Endothelial cell (in vitro differentiated cells): ENCODE measurements around the gene DDX54. TPM values are rescaled to one million over a fixed set of nuclear protein-coding genes. Genes with fewer than 3 reads are reported as not detected.

Source experiments
- DNase-seq: peaks from one replicate; pipeline ENCODE4 v3.0.0; 2021; ENCODE audit warnings: low spot score
- H3K27ac Mint-ChIP-seq: one replicate; pipeline ENCODE4 v1.8.0; 2021; ENCODE audit warnings: mixed read lengths, inconsistent platforms; ENCODE audit not compliant: unreplicated experiment
- H3K27me3 Mint-ChIP-seq: one replicate; pipeline ENCODE4 v1.8.0; 2021; ENCODE audit warnings: mild to moderate bottlenecking, moderate library complexity, mixed read lengths, inconsistent platforms; ENCODE audit not compliant: unreplicated experiment
- H3K36me3 Mint-ChIP-seq: one replicate; pipeline ENCODE4 v1.8.0; 2021; ENCODE audit warnings: mild to moderate bottlenecking, low read depth, mixed read lengths, inconsistent platforms; ENCODE audit not compliant: unreplicated experiment
- H3K4me1 Mint-ChIP-seq: one replicate; pipeline ENCODE4 v1.8.0; 2021; ENCODE audit warnings: mild to moderate bottlenecking, mixed read lengths, inconsistent platforms; ENCODE audit not compliant: unreplicated experiment
- H3K4me3 Mint-ChIP-seq: one replicate; pipeline ENCODE4 v1.8.0; 2021; ENCODE audit warnings: mild to moderate bottlenecking, mixed read lengths, inconsistent platforms; ENCODE audit not compliant: unreplicated experiment
- H3K9me3 Mint-ChIP-seq: one replicate; pipeline ENCODE4 v1.8.0; 2021; ENCODE audit warnings: mixed read lengths, inconsistent platforms; ENCODE audit not compliant: unreplicated experiment
- total RNA-seq: library from RNA; stranded (reverse); fragmentation: NEBNext Ultra II Directional; extraction: Animal tissue kit (Norgen Biotek cat#: 25700); gene quantifications from one replicate; pipeline ENCODE4 v1.2.1, GENCODE V29; 2021; ENCODE audit not compliant: unreplicated experiment
- TF ChIP-seq, protein P1 (sequence below): fragments of 200-600 bp; sonication (generic); IDR thresholded peaks from one replicate; pipeline ENCODE4 v1.5.0; 2021; ENCODE audit warnings: antibody characterized with exemption; ENCODE audit not compliant: unreplicated experiment

Gene DDX54
- total RNA-seq, 1 donor from 2014 or later, result 47.5 TPM

DNA sequence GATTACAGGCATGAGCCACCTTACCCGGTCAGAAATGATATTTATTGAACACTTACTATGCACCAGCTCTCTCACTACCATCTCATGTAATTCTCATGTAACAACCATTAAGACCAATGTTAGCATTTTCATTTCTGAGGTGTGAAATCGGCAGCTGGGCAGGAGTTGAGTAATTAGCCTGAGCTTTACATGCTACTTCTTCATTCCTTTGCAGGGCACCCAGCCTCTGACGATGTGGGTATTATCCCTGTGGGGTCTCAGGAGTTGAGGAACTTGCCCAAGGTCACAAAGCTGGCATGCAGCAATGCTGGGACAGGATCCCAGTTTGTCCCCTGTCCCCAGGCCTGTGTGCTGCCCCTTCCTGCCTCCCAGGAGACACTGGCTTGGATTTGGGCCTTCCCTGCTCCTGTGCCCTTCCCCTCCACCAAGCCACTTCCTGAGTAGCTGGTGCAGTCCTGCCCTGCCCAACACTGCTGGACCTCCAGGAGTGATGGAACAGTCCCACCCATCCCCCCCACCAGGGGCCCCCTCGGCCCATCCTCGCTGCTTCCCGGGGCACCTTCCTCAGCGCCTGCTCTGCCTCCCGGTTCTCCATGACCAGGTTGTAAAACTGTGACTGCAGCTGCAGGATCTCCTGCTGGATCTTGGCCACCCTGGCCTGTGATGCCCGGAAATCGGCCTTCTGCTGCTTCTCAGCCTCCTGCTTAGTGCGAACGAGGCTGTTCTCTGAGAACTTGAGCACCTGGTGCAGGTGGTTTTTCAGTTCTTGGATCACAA is 14.9 kb upstream of the DDX54 start:
- Mint-ChIP-seq H3K9me3 (no peaks in the 10 kb centered on the region), H3K36me3 (no peaks in the 10 kb centered on the region), H3K27ac (no peak overlapping the region), H3K4me1 (no peaks in the 10 kb centered on the region), H3K4me3 (no peak overlapping the region), H3K27me3 (peaks cover 4% of the 10 kb centered on the region)
- TF ChIP-seq, protein P1, sequence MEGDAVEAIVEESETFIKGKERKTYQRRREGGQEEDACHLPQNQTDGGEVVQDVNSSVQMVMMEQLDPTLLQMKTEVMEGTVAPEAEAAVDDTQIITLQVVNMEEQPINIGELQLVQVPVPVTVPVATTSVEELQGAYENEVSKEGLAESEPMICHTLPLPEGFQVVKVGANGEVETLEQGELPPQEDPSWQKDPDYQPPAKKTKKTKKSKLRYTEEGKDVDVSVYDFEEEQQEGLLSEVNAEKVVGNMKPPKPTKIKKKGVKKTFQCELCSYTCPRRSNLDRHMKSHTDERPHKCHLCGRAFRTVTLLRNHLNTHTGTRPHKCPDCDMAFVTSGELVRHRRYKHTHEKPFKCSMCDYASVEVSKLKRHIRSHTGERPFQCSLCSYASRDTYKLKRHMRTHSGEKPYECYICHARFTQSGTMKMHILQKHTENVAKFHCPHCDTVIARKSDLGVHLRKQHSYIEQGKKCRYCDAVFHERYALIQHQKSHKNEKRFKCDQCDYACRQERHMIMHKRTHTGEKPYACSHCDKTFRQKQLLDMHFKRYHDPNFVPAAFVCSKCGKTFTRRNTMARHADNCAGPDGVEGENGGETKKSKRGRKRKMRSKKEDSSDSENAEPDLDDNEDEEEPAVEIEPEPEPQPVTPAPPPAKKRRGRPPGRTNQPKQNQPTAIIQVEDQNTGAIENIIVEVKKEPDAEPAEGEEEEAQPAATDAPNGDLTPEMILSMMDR, result no peak
- no peak for DNase-seq

DNA sequence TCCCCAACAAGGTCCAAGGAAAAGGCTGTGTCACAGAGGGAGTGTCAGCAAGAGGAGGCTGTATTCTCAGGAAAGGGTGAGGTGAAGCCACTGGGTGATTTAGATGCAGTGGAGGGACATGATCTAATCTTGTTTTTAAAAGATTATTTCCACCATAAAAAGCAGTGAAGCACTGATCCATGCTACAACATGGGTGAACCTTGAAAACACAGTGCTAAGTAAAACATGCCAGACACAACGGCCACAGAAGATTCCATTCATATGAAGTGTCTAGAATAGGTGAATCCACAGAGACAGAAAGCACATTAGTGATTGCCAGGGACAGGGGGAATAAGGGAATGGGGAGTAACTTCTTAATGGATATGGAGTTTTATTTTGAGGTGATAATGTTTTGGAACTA is 13.0 kb upstream of the DDX54 start:
- TF ChIP-seq, protein P1, result no peak
- H3K9me3 Mint-ChIP-seq, result no peaks in the 10 kb centered on the region
- peaks cover 6% of the 10 kb centered on the region for H3K4me1 Mint-ChIP-seq
- no peaks in the 10 kb centered on the region for H3K36me3 Mint-ChIP-seq
- no peak for DNase-seq
- H3K4me3 Mint-ChIP-seq, result no peak overlapping the region
- peaks cover 4% of the 10 kb centered on the region for H3K27me3 Mint-ChIP-seq
- no peak overlapping the region for H3K27ac Mint-ChIP-seq

DNA sequence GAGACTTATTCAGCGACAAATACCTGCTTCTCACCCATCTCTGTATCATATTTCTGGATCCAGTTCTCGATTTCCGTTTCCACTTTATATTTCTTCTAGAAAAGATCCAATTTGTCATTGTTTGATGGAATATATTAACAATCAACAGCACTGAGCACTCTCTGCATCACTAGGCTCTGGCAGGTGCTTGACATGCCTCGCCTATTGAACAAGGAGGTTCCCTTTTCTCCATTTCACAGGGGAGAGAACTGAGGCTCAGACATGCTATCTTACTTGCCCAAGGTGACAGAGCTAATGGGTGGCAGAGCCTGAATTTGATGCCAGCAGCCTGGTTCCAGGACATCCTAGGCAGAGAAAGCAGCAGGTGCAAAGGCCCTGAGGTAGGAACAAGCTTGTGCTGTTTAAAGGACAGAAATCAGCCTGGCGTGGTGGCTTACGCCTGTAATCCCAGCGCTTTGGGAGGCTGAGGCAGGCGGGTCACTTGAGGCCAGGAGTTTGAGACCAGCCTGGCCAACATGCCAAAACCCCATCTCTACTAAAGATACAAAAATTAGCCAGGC is 12.3 kb upstream of the DDX54 start:
- no peak overlapping the region for H3K27ac Mint-ChIP-seq
- H3K9me3 Mint-ChIP-seq, result no peaks in the 10 kb centered on the region
- peaks cover 7% of the 10 kb centered on the region for H3K4me1 Mint-ChIP-seq
- TF ChIP-seq, protein P1, result no peak
- no peak for DNase-seq
- H3K36me3 Mint-ChIP-seq, result no peaks in the 10 kb centered on the region
- H3K4me3 Mint-ChIP-seq, result no peak overlapping the region
- peaks cover 4% of the 10 kb centered on the region for H3K27me3 Mint-ChIP-seq

DNA sequence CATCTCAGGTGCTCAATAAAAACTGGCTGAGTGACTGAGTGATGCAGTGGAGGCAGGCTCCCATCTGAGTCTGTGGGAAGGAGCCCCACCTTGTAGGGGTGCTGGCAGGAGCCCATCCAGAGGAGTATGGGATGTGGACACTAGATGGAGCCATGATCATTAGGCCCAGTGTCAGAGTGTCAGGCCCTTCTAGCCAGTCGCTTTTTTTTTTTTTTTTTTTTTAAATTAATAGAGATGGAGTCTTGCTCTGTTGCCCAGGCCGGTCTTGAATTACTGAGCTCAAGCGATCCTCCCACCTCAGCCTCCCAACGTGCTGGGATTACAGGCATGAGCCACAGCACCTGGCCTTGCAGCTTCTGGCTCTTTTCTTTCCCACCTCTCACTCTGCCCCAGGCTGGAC is 11.7 kb upstream of the DDX54 start:
- no peak overlapping the region for H3K27ac Mint-ChIP-seq
- no peaks in the 10 kb centered on the region for H3K9me3 Mint-ChIP-seq
- H3K36me3 Mint-ChIP-seq, result no peaks in the 10 kb centered on the region
- H3K4me1 Mint-ChIP-seq, result peaks cover 11% of the 10 kb centered on the region
- peak; percentile 68 for DNase-seq
- H3K4me3 Mint-ChIP-seq, result no peak overlapping the region
- TF ChIP-seq, protein P1, result peak; percentile 29
- H3K27me3 Mint-ChIP-seq, result peaks cover 4% of the 10 kb centered on the region

DNA sequence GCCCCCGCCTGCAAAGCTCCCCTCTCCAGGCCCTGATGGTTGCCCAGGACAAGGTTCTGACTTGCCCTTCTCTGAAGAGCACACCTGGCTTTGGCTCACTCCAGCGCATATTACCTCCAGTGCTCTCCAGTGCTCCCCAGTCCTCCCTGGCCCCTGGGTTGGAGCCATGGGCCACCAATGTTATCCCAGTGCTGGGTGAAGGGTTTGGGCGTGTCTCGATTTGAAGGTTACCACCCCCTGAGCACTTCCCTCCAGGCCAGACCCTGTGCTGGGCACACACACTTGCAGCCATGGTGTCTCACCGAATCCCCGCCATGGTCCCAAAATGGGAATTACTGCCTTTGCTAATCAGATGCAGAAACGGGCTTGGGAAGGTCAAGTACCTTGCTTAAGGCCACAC is 11.3 kb upstream of the DDX54 start:
- no peak overlapping the region for H3K27ac Mint-ChIP-seq
- DNase-seq, result no peak
- H3K36me3 Mint-ChIP-seq, result no peaks in the 10 kb centered on the region
- peaks cover 4% of the 10 kb centered on the region for H3K27me3 Mint-ChIP-seq
- TF ChIP-seq, protein P1, result no peak
- peaks cover 11% of the 10 kb centered on the region for H3K4me1 Mint-ChIP-seq
- H3K4me3 Mint-ChIP-seq, result no peak overlapping the region
- H3K9me3 Mint-ChIP-seq, result no peaks in the 10 kb centered on the region
